OCI-LY3 (cell line): ENCODE measurements around the gene ARHGAP29.

Source experiments
- CTCF ChIP-seq: fragments of 200-600, 300-600 bp; sonication (generic); IDR thresholded peaks from 2 replicates; pipeline ENCODE4 v1.5.1; 2014; ENCODE audit warnings: antibody characterized with exemption, low read length, low read depth
- EZH2phosphoT487 ChIP-seq: fragments of 200-600 bp; shearing (Covaris generic); IDR thresholded peaks from 2 replicates; pipeline ENCODE4 v1.6.1; 2018; ENCODE audit warnings: antibody characterized with exemption, mixed run types, low read depth

GRCh38 chr1:94228640-94229375, 8.6 kb downstream of the ARHGAP29 start:
- no peak for TF ChIP-seq CTCF
- no peak for TF ChIP-seq EZH2phosphoT487
